Measurements from ENCODE around the gene CZIB. TPM values are rescaled to one million over a fixed set of nuclear protein-coding genes. Genes with fewer than 3 reads are reported as not detected.

CZIB gene
- polyA plus RNA-seq (2012; ENCODE audit: insufficient read length, low read depth): 48.3 TPM

DNA sequence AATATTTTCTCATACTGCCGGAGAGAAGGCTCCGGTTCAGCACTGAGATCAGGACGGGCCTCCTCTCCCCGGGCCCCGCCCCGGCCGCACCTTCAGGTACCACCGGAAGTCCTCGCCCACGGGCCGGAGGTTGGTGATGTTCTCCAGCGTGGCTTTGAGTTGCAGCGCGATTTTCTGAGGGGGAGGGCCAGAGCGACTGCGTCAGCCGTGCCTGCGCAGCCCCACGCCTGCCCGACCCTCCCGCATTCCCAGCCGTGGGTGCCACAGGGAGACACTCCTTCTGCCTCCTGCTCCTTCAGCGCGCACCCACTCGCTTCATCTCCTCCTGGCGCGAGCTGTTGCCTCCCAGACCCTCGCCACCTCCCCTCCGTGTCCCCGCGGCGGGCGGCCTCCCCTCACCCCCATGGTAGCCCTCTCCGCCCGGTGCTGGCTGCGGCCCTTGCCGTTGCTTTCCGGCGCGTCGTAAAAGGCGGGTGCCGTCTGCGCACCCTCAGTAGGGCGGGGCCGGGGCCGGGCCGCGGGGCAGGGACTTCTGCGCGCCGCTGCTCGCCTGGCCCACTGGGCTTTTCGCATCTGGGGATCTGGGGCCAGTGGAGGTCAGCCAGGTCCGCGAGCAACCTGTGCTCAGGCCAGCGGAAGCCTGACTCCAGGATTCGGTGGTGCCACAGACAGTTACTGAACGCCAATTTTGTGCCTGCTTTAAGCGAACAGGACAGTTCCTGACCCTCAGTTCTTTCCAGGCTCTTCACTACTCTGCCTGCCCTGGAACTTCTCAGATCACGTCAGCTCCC, at the start of gene CZIB:
CZIB (minus strand) TSS at position 464 of the 791 bp plus-strand sequence; CDS start at position 405, 59 bp downstream.
- TF ChIP-seq, protein P1, sequence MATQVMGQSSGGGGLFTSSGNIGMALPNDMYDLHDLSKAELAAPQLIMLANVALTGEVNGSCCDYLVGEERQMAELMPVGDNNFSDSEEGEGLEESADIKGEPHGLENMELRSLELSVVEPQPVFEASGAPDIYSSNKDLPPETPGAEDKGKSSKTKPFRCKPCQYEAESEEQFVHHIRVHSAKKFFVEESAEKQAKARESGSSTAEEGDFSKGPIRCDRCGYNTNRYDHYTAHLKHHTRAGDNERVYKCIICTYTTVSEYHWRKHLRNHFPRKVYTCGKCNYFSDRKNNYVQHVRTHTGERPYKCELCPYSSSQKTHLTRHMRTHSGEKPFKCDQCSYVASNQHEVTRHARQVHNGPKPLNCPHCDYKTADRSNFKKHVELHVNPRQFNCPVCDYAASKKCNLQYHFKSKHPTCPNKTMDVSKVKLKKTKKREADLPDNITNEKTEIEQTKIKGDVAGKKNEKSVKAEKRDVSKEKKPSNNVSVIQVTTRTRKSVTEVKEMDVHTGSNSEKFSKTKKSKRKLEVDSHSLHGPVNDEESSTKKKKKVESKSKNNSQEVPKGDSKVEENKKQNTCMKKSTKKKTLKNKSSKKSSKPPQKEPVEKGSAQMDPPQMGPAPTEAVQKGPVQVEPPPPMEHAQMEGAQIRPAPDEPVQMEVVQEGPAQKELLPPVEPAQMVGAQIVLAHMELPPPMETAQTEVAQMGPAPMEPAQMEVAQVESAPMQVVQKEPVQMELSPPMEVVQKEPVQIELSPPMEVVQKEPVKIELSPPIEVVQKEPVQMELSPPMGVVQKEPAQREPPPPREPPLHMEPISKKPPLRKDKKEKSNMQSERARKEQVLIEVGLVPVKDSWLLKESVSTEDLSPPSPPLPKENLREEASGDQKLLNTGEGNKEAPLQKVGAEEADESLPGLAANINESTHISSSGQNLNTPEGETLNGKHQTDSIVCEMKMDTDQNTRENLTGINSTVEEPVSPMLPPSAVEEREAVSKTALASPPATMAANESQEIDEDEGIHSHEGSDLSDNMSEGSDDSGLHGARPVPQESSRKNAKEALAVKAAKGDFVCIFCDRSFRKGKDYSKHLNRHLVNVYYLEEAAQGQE (IDR thresholded peaks at IDR 0.05; ENCODE audit: insufficient read depth in 1 of 2, low read depth in 2 of 2, low read length in 2 of 2): 0 out of 4 replicates have a peak, but pooled peaks of 1 of the 2 experiments have one; percentile 26
- TF ChIP-seq FOXP2 (optimal IDR thresholded peaks at IDR 0.05; ENCODE audit: borderline replicate concordance, extremely low read depth, extremely low read length, insufficient read depth) (peak; percentile 52), TAF1 (IDR thresholded peaks at IDR 0.05; ENCODE audit: borderline replicate concordance, insufficient read depth, low read length) (no peak), POLR2AphosphoS5 (IDR thresholded peaks at IDR 0.05; ENCODE audit: low read depth, low read length) (peak; percentile 96), SIN3A (IDR thresholded peaks at IDR 0.05; ENCODE audit: borderline replicate concordance, insufficient read depth, low read length) (0 out of 2 replicates have a peak, but pooled peaks have one; percentile 6)

DNA sequence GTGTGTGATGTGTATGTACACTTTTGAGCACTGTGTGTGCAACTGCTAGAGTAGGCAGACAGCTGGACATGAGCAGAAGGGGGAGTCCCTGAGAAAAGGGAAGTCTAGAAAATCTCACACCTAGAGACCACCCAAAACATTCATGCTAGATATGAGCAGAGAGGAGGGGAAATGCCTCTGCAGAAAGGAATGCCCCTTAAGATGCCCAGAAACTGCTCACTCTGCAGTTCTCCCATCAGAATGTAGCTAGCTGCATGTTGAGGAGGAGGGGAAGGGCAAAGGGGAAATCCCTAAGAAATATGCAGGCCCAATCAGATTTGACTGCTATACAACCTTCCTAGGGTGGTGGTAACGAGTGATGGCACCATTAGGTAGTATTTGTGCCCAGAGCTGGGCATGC, 49.7 kb upstream of the CZIB start:
- no peak for TF ChIP-seq SIN3A (IDR thresholded peaks at IDR 0.05; ENCODE audit: borderline replicate concordance, insufficient read depth, low read length)
- no peak for TF ChIP-seq POLR2AphosphoS5 (IDR thresholded peaks at IDR 0.05; ENCODE audit: low read depth, low read length)
- TF ChIP-seq TAF1 (IDR thresholded peaks at IDR 0.05; ENCODE audit: borderline replicate concordance, insufficient read depth, low read length): no peak
- TF ChIP-seq, protein P1 (IDR thresholded peaks at IDR 0.05; ENCODE audit: insufficient read depth in 1 of 2, low read depth in 2 of 2, low read length in 2 of 2): no peak
- TF ChIP-seq FOXP2 (optimal IDR thresholded peaks at IDR 0.05; ENCODE audit: borderline replicate concordance, extremely low read depth, extremely low read length, insufficient read depth): no peak

DNA sequence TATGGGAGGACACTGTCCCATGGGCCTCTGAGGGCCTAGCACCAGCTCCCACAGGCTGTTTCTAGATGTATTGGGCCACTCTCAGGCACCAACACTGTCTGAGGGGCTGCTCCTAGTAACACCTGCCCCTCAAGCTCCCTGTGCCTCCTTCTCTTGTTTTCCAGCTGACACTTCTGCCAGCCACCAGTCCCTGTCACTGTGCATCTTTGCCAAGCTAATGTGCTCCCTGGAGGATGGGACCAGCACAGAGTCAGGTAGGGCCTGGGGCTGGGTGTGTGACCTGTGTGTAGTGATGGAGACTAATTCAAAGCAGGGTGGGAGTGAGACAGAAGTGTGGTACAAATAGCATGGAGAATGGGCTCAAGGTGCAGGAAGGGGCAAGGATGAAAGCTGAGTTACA, 47.3 kb upstream of the CZIB start:
- no peak; the same call in 1 of the 2 replicates for TF ChIP-seq POLR2AphosphoS5 (IDR thresholded peaks at IDR 0.05; ENCODE audit: low read depth, low read length)

DNA sequence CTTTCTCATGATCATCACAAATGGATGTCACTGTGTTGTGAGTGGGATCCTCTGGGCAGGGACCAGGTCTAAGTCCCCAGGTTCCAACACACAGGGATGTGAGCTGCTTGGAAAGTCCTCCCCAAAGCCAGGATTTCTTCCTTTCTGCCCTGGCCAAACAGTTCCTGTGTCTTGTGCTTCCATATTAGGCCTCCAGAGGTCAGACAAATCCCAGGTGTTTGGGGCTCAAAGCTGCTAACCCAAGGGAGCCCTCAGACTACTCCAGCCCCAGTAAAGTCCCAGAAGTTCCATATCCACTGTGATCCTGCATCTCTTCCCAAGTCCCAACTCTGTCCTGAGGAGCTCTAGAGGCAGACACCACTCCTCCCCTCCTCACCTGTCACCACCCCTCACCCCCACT, 45.6 kb upstream of the CZIB start:
- no peak for TF ChIP-seq FOXP2 (optimal IDR thresholded peaks at IDR 0.05; ENCODE audit: borderline replicate concordance, extremely low read depth, extremely low read length, insufficient read depth)
- no peak for TF ChIP-seq POLR2AphosphoS5 (IDR thresholded peaks at IDR 0.05; ENCODE audit: low read depth, low read length)
- TF ChIP-seq TAF1 (IDR thresholded peaks at IDR 0.05; ENCODE audit: borderline replicate concordance, insufficient read depth, low read length): no peak
- TF ChIP-seq SIN3A (IDR thresholded peaks at IDR 0.05; ENCODE audit: borderline replicate concordance, insufficient read depth, low read length): no peak
- TF ChIP-seq, protein P1 (IDR thresholded peaks at IDR 0.05; ENCODE audit: insufficient read depth in 1 of 2, low read depth in 2 of 2, low read length in 2 of 2): no peak

DNA sequence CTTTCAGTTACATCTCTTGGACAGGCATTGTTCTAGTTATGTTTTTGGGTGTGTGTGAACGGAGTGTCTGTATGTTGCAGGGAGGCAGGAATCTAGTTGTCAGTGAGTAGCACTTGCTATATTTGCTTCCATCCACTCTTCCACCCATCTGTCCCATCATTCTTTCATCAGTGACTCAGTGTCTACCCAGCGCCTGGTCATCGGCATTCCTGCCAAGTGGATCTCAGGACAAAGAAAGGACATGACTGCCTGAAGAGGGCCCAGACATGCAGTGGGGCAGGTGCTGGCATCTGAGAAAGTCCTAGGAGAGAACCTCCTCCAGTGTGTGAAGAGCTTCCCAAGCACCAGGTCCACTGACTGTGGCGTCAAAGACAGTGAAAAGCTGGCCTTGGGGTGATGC, 45.1 kb upstream of the CZIB start:
- TF ChIP-seq, protein P1 (IDR thresholded peaks at IDR 0.05; ENCODE audit: insufficient read depth in 1 of 2, low read depth in 2 of 2, low read length in 2 of 2): no peak
- TF ChIP-seq SIN3A (IDR thresholded peaks at IDR 0.05; ENCODE audit: borderline replicate concordance, insufficient read depth, low read length): no peak
- no peak for TF ChIP-seq POLR2AphosphoS5 (IDR thresholded peaks at IDR 0.05; ENCODE audit: low read depth, low read length)
- no peak for TF ChIP-seq FOXP2 (optimal IDR thresholded peaks at IDR 0.05; ENCODE audit: borderline replicate concordance, extremely low read depth, extremely low read length, insufficient read depth)
- TF ChIP-seq TAF1 (IDR thresholded peaks at IDR 0.05; ENCODE audit: borderline replicate concordance, insufficient read depth, low read length): no peak

Measured in PFSK-1 (cell line).